Measurements from ENCODE around the gene CRYBA2.

GRCh38 chr2:219038600-219038999, 45.4 kb upstream of the CRYBA2 start:
- TF ChIP-seq CTCF (IDR thresholded peaks at IDR 0.05) (no peak), POLR2A (IDR thresholded peaks at IDR 0.05) (no peak)

Data from adrenal gland (tissue), 5 donors.